SK-N-SH (cell line): ENCODE results near the gene EVL. TPM values are rescaled to one million over a fixed set of nuclear protein-coding genes. Genes with fewer than 3 reads are reported as not detected.

ENCODE experiments used
- CTCF ChIA-PET: fragments of 300-600, 350-600 bp; formaldehyde crosslinking; extraction: SDS; loops from one replicate; lab custom pipeline; 2021; lab: Yijun Ruan, JAX
- POLR2A ChIA-PET: fragments of 350-600 bp; sonication (Branson Sonifier 250); formaldehyde crosslinking; extraction: SDS; loops from one replicate; lab custom pipeline; 2020; ENCODE audit warnings: antibody characterized with exemption, inconsistent platforms; lab: Yijun Ruan, JAX
- DNase-seq: peaks from one replicate; pipeline ENCODE4 v3.0.0; 2012
- H2AFZ ChIP-seq: fragments of 200-600 bp; sonication (generic); 2 replicates; pipeline ENCODE4 v1.8.1; 2016; ENCODE audit warnings: antibody characterized with exemption, mild to moderate bottlenecking, low read depth
- H3F3A ChIP-seq: fragments of 200-600 bp; sonication (generic); replicated peaks from 2 replicates; pipeline ENCODE3; 2016; ENCODE audit warnings: antibody characterized with exemption, mild to moderate bottlenecking; ENCODE audit not compliant: insufficient read depth
- H3K27ac ChIP-seq, 2 experiments: fragments of 200-500 bp in 1 of 2; fragments of 200-600 bp in 1 of 2; sonication (Bioruptor generic) in 1 of 2; sonication (generic), shearing (Covaris generic) in 1 of 2; 2 replicates each; pipeline versions ENCODE4 v1.5.1 to v1.6.1; 2014 to 2016; ENCODE audit warnings: low read depth in 2 of 2, inconsistent platforms in 1 of 2, low read length in 1 of 2, mild to moderate bottlenecking in 1 of 2, mixed read lengths in 1 of 2
- H3K27me3 ChIP-seq: fragments of 200-600 bp; sonication (generic), shearing (Covaris generic); 2 replicates; pipeline ENCODE4 v1.6.1; 2016; ENCODE audit warnings: mixed run types; ENCODE audit not compliant: insufficient read depth
- H3K36me3 ChIP-seq, 2 experiments: fragments of 200-500 bp in 1 of 2; fragments of 200-600 bp in 1 of 2; sonication (Bioruptor generic) in 1 of 2; sonication (generic) in 1 of 2; replicated peaks in 1 of 2; 2 replicates each; pipeline versions ENCODE3 to v1.5.1; 2014 to 2016; ENCODE audit warnings: low read length in 1 of 2, mild to moderate bottlenecking in 1 of 2; ENCODE audit not compliant: insufficient read depth in 2 of 2, control insufficient read depth in 1 of 2
- H3K4me1 ChIP-seq, 2 experiments: fragments of 200-500 bp in 1 of 2; fragments of 200-600 bp in 1 of 2; sonication (Bioruptor generic) in 1 of 2; sonication (generic), shearing (Covaris generic) in 1 of 2; 2 replicates each; pipeline versions ENCODE4 v1.5.1 to v1.6.1; 2014 to 2016; ENCODE audit warnings: low read depth in 1 of 2, low read length in 1 of 2, mixed run types in 1 of 2; ENCODE audit not compliant: insufficient read depth in 2 of 2, control insufficient read depth in 1 of 2
- H3K4me2 ChIP-seq: fragments of 200-600 bp; sonication (generic), shearing (Covaris generic); 2 replicates; pipeline ENCODE4 v1.6.1; 2017; ENCODE audit warnings: mixed run types
- H3K4me3 ChIP-seq, 2 experiments: fragments of 200-500 bp in 1 of 2; fragments of 200-600 bp in 1 of 2; sonication (Bioruptor generic) in 1 of 2; sonication (generic), shearing (Covaris generic) in 1 of 2; 2 replicates each; pipeline versions ENCODE4 v1.5.1 to v1.8.1; 2014 to 2016; ENCODE audit warnings: low read depth in 2 of 2, inconsistent platforms in 1 of 2, low read length in 1 of 2, mild to moderate bottlenecking in 1 of 2, mixed read lengths in 1 of 2, moderate library complexity in 1 of 2
- H3K79me2 ChIP-seq: fragments of 200-600 bp; sonication (generic); 2 replicates; pipeline ENCODE4 v1.8.1; 2017; ENCODE audit warnings: mild to moderate bottlenecking; ENCODE audit not compliant: insufficient read depth
- H3K9ac ChIP-seq: fragments of 200-600 bp; sonication (generic); 2 replicates; pipeline ENCODE4 v1.6.1; 2017; ENCODE audit warnings: mixed run types
- H3K9me2 ChIP-seq: fragments of 200-600 bp; sonication (generic); 2 replicates; pipeline ENCODE4 v1.6.1; 2017; ENCODE audit warnings: mixed run types
- H3K9me3 ChIP-seq: fragments of 200-600 bp; sonication (generic); 2 replicates; pipeline ENCODE4 v1.6.1; 2017; ENCODE audit warnings: mixed run types, mild to moderate bottlenecking, moderate library complexity
- H4K20me1 ChIP-seq: fragments of 200-600 bp; sonication (generic); 2 replicates; pipeline ENCODE4 v1.6.1; 2017; ENCODE audit warnings: mild to moderate bottlenecking, mixed run types; ENCODE audit not compliant: insufficient read depth
- CHD2 ChIP-seq: fragments of 150-350 bp; IDR thresholded peaks from 2 replicates; pipeline ENCODE4 v1.6.1; 2018; ENCODE audit warnings: low read length; ENCODE audit not compliant: partially characterized antibody
- EP300 ChIP-seq, 2 experiments: IDR thresholded peaks; 2 replicates each; pipeline versions ENCODE4 v1.4.0 to v1.6.1; 2012; ENCODE audit warnings: borderline replicate concordance in 1 of 2, low read depth in 1 of 2, low read length in 1 of 2
- EZH2phosphoT487 ChIP-seq: fragments of 200-600 bp; sonication (generic); IDR thresholded peaks from 2 replicates; pipeline ENCODE4 v1.6.1; 2017; ENCODE audit warnings: low read depth, mixed run types, mild to moderate bottlenecking, antibody characterized with exemption, moderate library complexity, borderline replicate concordance
- FOSL2 ChIP-seq: IDR thresholded peaks from 2 replicates; pipeline ENCODE4 v1.4.0; 2012; ENCODE audit warnings: low read depth, mild to moderate bottlenecking, moderate library complexity, borderline replicate concordance
- MAX ChIP-seq: IDR thresholded peaks from 2 replicates; pipeline ENCODE4 v1.4.0; 2012; ENCODE audit warnings: low read depth
- MEF2A ChIP-seq: IDR thresholded peaks from 2 replicates; pipeline ENCODE4 v1.4.0; 2012; ENCODE audit warnings: low read depth, borderline replicate concordance
- MXI1 ChIP-seq: IDR thresholded peaks from 2 replicates; pipeline ENCODE4 v1.6.1; 2012; ENCODE audit warnings: mild to moderate bottlenecking, low read depth, low read length, improper control_type of control experiment
- NRF1 ChIP-seq: IDR thresholded peaks from 2 replicates; pipeline ENCODE4 v1.6.1; 2012; ENCODE audit warnings: low read depth, mild to moderate bottlenecking, low read length
- RCOR1 ChIP-seq: fragments of 150-350 bp; IDR thresholded peaks from 2 replicates; pipeline ENCODE4 v1.6.1; 2017; ENCODE audit warnings: antibody characterized with exemption, low read length
- RFX5 ChIP-seq: IDR thresholded peaks from 2 replicates; pipeline ENCODE4 v1.6.1; 2012; ENCODE audit warnings: mild to moderate bottlenecking, improper control_type of control experiment, low read length
- SIN3A ChIP-seq: IDR thresholded peaks from 2 replicates; pipeline ENCODE4 v1.6.1; 2012; ENCODE audit warnings: low read depth, mild to moderate bottlenecking, low read length, moderate library complexity, borderline replicate concordance
- YY1 ChIP-seq: IDR thresholded peaks from 2 replicates; pipeline ENCODE4 v1.4.0; 2012; ENCODE audit warnings: low read depth, mild to moderate bottlenecking
- WGBS: methylation state at CpG from one replicate; pipeline ENCODE4 v1.1.6; 2017; ENCODE audit warnings: low lambda C conversion rate; 5-methylcytosine and 5-hydroxymethylcytosine counted together
- polyA plus RNA-seq, 3 experiments: library from polyadenylated mRNA; depleted of rRNA; stranded (reverse); fragments of >200 nt; gene quantifications; 2 replicates each; pipeline ENCODE4 v1.2.3, GENCODE V29; 2012
- TF ChIP-seq, protein P1 (sequence below): IDR thresholded peaks from 2 replicates; pipeline ENCODE4 v1.4.0; 2012; ENCODE audit warnings: low read depth, borderline replicate concordance

EVL gene
- polyA plus RNA-seq, 1 of the 3 experiments (the other 2 are of a cell fraction), result 36.5 TPM

DNA sequence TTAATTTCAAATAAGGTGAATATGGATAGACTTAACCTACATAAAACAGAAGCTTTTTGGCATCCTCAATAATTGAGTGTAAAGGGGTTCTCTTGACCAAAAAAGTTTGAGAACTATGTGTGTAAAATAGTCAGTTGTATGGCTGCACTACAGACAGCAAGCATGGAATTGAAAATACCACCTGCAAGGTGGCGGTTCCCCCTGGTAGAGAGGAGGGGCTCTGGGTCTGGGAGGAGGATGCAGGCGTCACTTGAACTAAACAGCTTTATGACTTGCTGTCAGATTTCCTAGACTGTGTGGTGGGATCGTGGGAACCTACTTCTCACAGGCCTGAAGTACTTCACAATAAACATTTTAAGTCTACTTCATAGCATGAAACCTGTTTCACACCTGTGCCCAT lies 6.3 kb downstream of the EVL start:
- H3K36me3 ChIP-seq, result no peaks in the 10 kb centered on the region
- H3K27me3 ChIP-seq, result no peaks in the 10 kb centered on the region
- H3K27ac ChIP-seq, result no peak overlapping the region
- no peak overlapping the region for H2AFZ ChIP-seq
- H3K9ac ChIP-seq, result no peak overlapping the region
- DNase-seq, result no peak
- H3F3A ChIP-seq, result no peaks in the 10 kb centered on the region
- no peaks in the 10 kb centered on the region for H4K20me1 ChIP-seq
- WGBS, result 90% methylated on average over 3 of the region's 3 CpGs
- no peak overlapping the region for H3K4me3 ChIP-seq
- 0 out of 2 replicates have a peak, but pooled peaks cover 3% of the 10 kb centered on the region for H3K79me2 ChIP-seq
- H3K9me2 ChIP-seq, result no peaks in the 10 kb centered on the region
- no peaks in the 10 kb centered on the region for H3K9me3 ChIP-seq
- H3K4me1 ChIP-seq, result peaks cover 0 to 18% of the 10 kb centered on the region in 2 experiments; a peak in 1 of 4 replicates
- POLR2A ChIA-PET, result no interaction called here
- no peak overlapping the region for H3K4me2 ChIP-seq
- CTCF ChIA-PET, result interaction anchor here (0.9 to 1.8 kb wide), 4 partner anchors 27 to 121 kb away, joined by 3 to 5 read pairs (median 4); no protein-coding TSS in a partner anchor
- TF ChIP-seq FOSL2 (no peak), MXI1 (no peak), MEF2A (no peak), EZH2phosphoT487 (no peak)

- POLR2A ChIA-PET, result no interaction called here
- H3K36me3 ChIP-seq, result no peaks in the 10 kb centered on the region
- 90% methylated on average over 14 of the region's 14 CpGs for WGBS
Observed at GRCh38 chr14:100072783-100073346, 7.6 kb downstream of the EVL start.

More at GRCh38 chr14:100072783-100073346, 7.6 kb downstream of the EVL start:
- Histone ChIP-seq H3K4me2 (no peak overlapping the region), H3K9ac (no peak overlapping the region), H3K9me3 (no peaks in the 10 kb centered on the region), H2AFZ (no peak overlapping the region), H3F3A (no peaks in the 10 kb centered on the region), H3K79me2 (no peaks in the 10 kb centered on the region), H3K27me3 (no peaks in the 10 kb centered on the region), H3K27ac (no peak overlapping the region), H3K4me1 (peaks cover 0 to 14% of the 10 kb centered on the region in 2 experiments; a peak in 1 of 4 replicates), H3K9me2 (no peaks in the 10 kb centered on the region), H4K20me1 (no peaks in the 10 kb centered on the region), H3K4me3 (no peak overlapping the region)
- TF ChIP-seq NRF1, result no peak
- no peak for TF ChIP-seq YY1
- TF ChIP-seq, protein P1, sequence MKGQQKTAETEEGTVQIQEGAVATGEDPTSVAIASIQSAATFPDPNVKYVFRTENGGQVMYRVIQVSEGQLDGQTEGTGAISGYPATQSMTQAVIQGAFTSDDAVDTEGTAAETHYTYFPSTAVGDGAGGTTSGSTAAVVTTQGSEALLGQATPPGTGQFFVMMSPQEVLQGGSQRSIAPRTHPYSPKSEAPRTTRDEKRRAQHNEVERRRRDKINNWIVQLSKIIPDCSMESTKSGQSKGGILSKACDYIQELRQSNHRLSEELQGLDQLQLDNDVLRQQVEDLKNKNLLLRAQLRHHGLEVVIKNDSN, result no peak
- TF ChIP-seq EP300 (IDR thresholded peaks at IDR 0.05; ENCODE audit: borderline replicate concordance in 1 of 2, low read depth in 1 of 2, low read length in 1 of 2), result no peak
- TF ChIP-seq MAX, result no peak
- TF ChIP-seq FOSL2, result no peak
- no peak for TF ChIP-seq RCOR1
- no peak for TF ChIP-seq SIN3A
- TF ChIP-seq MXI1, result no peak
- TF ChIP-seq CHD2, result no peak
- TF ChIP-seq RFX5, result no peak
- DNase-seq, result no peak
- CTCF ChIA-PET, result no interaction called here
